IMR-90 (cell line): Measurements from ENCODE around the gene OTP. TPM values are rescaled to one million over a fixed set of nuclear protein-coding genes. Genes with fewer than 3 reads are reported as not detected.

Source experiments
- ATAC-seq: fragments of 200-7000 bp; cut with Tn5 transposase; 2 replicates; pipeline ENCODE4 v1.9.1; 2020; ENCODE audit warnings: low read depth, mild to moderate bottlenecking, moderate library complexity
- BruUV-seq: library from RNA; stranded (reverse); fragments of 400-500 nt; replicated peaks from 2 replicates; lab custom pipeline; 2021; lab: Mats Ljungman, UMichigan
- CTCF ChIA-PET: fragments of 300-600 bp; formaldehyde crosslinking; extraction: SDS; loops from one replicate; lab custom pipeline; 2021; ENCODE audit warnings: antibody characterized with exemption; lab: Yijun Ruan, JAX
- POLR2A ChIA-PET: fragments of 300-600 bp; sonication (Branson Sonifier 250); formaldehyde crosslinking; loops from one replicate; lab custom pipeline; 2022; ENCODE audit warnings: antibody characterized with exemption; ENCODE audit not compliant: unreplicated experiment; lab: Charles Lee
- DNase-seq: peaks from one replicate; pipeline ENCODE4 v3.0.0; 2013
- H2AFZ ChIP-seq: replicated peaks from 2 replicates; pipeline ENCODE3; 2013; ENCODE audit warnings: low read length, mild to moderate bottlenecking; ENCODE audit not compliant: poor library complexity
- H2AK5ac ChIP-seq: 2 replicates; pipeline ENCODE4 v1.6.1; 2013; ENCODE audit warnings: low read depth, low read length, inconsistent platforms
- H2AK9ac ChIP-seq: replicated peaks from 2 replicates; pipeline ENCODE3; 2013; ENCODE audit warnings: mild to moderate bottlenecking, low read depth, low read length, moderate library complexity; ENCODE audit not compliant: poor library complexity
- H2BK120ac ChIP-seq: 2 replicates; pipeline ENCODE4 v1.6.1; 2013; ENCODE audit warnings: low read depth, low read length, inconsistent platforms
- H2BK15ac ChIP-seq: 3 replicates; pipeline ENCODE4 v1.6.1; 2013; ENCODE audit warnings: low read depth, low read length, inconsistent platforms
- H2BK20ac ChIP-seq: 2 replicates; pipeline ENCODE4 v1.6.1; 2013; ENCODE audit warnings: low read depth, mild to moderate bottlenecking, inconsistent platforms, low read length, moderate library complexity
- H2BK5ac ChIP-seq: 2 replicates; pipeline ENCODE4 v1.6.1; 2013; ENCODE audit warnings: mild to moderate bottlenecking, low read depth, low read length, inconsistent platforms; ENCODE audit not compliant: poor library complexity, severe bottlenecking
- H3K14ac ChIP-seq: replicated peaks from 2 replicates; pipeline ENCODE4 v1.6.1; 2013; ENCODE audit warnings: low read depth, low read length, inconsistent platforms
- H3K18ac ChIP-seq: 2 replicates; pipeline ENCODE4 v1.6.1; 2013; ENCODE audit warnings: low read depth, low read length, control low read depth
- H3K23ac ChIP-seq: 2 replicates; pipeline ENCODE4 v1.6.1; 2013; ENCODE audit warnings: low read depth, low read length, inconsistent platforms
- H3K27ac ChIP-seq: 2 replicates; pipeline ENCODE4 v1.5.1; 2013; ENCODE audit warnings: mild to moderate bottlenecking, control low read depth, low read length; ENCODE audit not compliant: insufficient read depth
- H3K27me3 ChIP-seq: 2 replicates; pipeline ENCODE4 v1.6.1; 2013; ENCODE audit warnings: low read length; ENCODE audit not compliant: control insufficient read depth, insufficient read depth
- H3K36me3 ChIP-seq: 2 replicates; pipeline ENCODE4 v1.6.1; 2013; ENCODE audit warnings: low read length, mixed read lengths; ENCODE audit not compliant: control insufficient read depth, insufficient read depth
- H3K4ac ChIP-seq: 2 replicates; pipeline ENCODE4 v1.6.1; 2013; ENCODE audit warnings: low read depth, low read length, inconsistent platforms
- H3K4me1 ChIP-seq: 2 replicates; pipeline ENCODE4 v1.6.1; 2013; ENCODE audit warnings: low read length, mixed read lengths; ENCODE audit not compliant: control insufficient read depth, insufficient read depth
- H3K4me2 ChIP-seq: 2 replicates; pipeline ENCODE4 v1.6.1; 2013; ENCODE audit warnings: low read depth, mild to moderate bottlenecking, control low read depth, low read length, moderate library complexity
- H3K4me3 ChIP-seq: 2 replicates; pipeline ENCODE4 v1.5.1; 2013; ENCODE audit warnings: low read depth, mild to moderate bottlenecking, control low read depth, low read length, moderate library complexity; ENCODE audit not compliant: insufficient read depth
- H3K56ac ChIP-seq: 2 replicates; pipeline ENCODE4 v1.6.1; 2013; ENCODE audit warnings: low read length, inconsistent platforms; ENCODE audit not compliant: insufficient read depth; ENCODE audit errors: extremely low read depth
- H3K79me1 ChIP-seq, 2 experiments: 2 replicates each; pipeline ENCODE4 v1.6.1; 2013; ENCODE audit warnings: low read length in 2 of 2, inconsistent platforms in 1 of 2, low read depth in 1 of 2
- H3K9ac ChIP-seq: 2 replicates; pipeline ENCODE4 v1.6.1; 2013; ENCODE audit warnings: low read depth, low read length, control low read depth
- H3K9me1 ChIP-seq: 2 replicates; pipeline ENCODE4 v1.6.1; 2013; ENCODE audit warnings: low read length, inconsistent platforms; ENCODE audit not compliant: insufficient read depth
- H3K9me3 ChIP-seq: 2 replicates; pipeline ENCODE4 v1.6.1; 2013; ENCODE audit warnings: low read length; ENCODE audit not compliant: control insufficient read depth, insufficient read depth
- H4K20me1 ChIP-seq: 2 replicates; pipeline ENCODE4 v1.6.1; 2013; ENCODE audit warnings: low read length, inconsistent platforms; ENCODE audit not compliant: insufficient read depth
- H4K5ac ChIP-seq: 2 replicates; pipeline ENCODE4 v1.6.1; 2013; ENCODE audit warnings: mild to moderate bottlenecking, low read depth, low read length, control low read depth
- H4K8ac ChIP-seq, 2 experiments: 2 replicates each; pipeline ENCODE4 v1.6.1; 2013; ENCODE audit warnings: low read depth in 2 of 2, low read length in 2 of 2, control low read depth in 1 of 2, inconsistent platforms in 1 of 2
- H4K91ac ChIP-seq: 2 replicates; pipeline ENCODE4 v1.6.1; 2013; ENCODE audit warnings: low read depth, low read length, inconsistent platforms; ENCODE audit not compliant: insufficient read depth
- BHLHE40 ChIP-seq: fragments of 150-350 bp; IDR thresholded peaks from 2 replicates; pipeline ENCODE4 v1.6.1; 2016; ENCODE audit warnings: mild to moderate bottlenecking, low read depth, low read length
- CHD1 ChIP-seq: IDR thresholded peaks from 2 replicates; pipeline ENCODE4 v1.6.1; 2012; ENCODE audit warnings: low read depth, low read length, improper control_type of control experiment
- CTCF ChIP-seq: conservative IDR thresholded peaks from 2 replicates; pipeline ENCODE4 v1.5.1; 2012; ENCODE audit warnings: mild to moderate bottlenecking, low read depth, low read length, improper control_type of control experiment
- ELK1 ChIP-seq: fragments of 150-350 bp; IDR thresholded peaks from 2 replicates; pipeline ENCODE4 v1.6.1; 2016; ENCODE audit warnings: low read depth, mild to moderate bottlenecking, low read length, moderate library complexity, borderline replicate concordance
- FOS ChIP-seq: fragments of 150-350 bp; IDR thresholded peaks from 2 replicates; pipeline ENCODE4 v1.6.1; 2016; ENCODE audit warnings: low read depth, low read length
- MAFK ChIP-seq: IDR thresholded peaks from 2 replicates; pipeline ENCODE4 v1.6.1; 2012; ENCODE audit warnings: low read depth, low read length, improper control_type of control experiment
- MXI1 ChIP-seq: IDR thresholded peaks from 2 replicates; pipeline ENCODE4 v1.6.1; 2012; ENCODE audit warnings: low read depth, mild to moderate bottlenecking, low read length, moderate library complexity, borderline replicate concordance
- NFE2L2 ChIP-seq: fragments of 150-350 bp; IDR thresholded peaks from 2 replicates; pipeline ENCODE4 v1.6.1; 2016; ENCODE audit warnings: low read depth, mild to moderate bottlenecking, low read length
- POLR2A ChIP-seq: IDR thresholded peaks from 2 replicates; pipeline ENCODE4 v1.6.1; 2012; ENCODE audit warnings: mild to moderate bottlenecking, low read depth, low read length
- RAD21 ChIP-seq: IDR thresholded peaks from 2 replicates; pipeline ENCODE4 v1.6.1; 2012; ENCODE audit warnings: low read length, improper control_type of control experiment
- RFX5 ChIP-seq: IDR thresholded peaks from 2 replicates; pipeline ENCODE4 v1.8.0; 2012; ENCODE audit warnings: low read depth, mild to moderate bottlenecking, low read length, moderate library complexity
- SMC3 ChIP-seq: fragments of 150-350 bp; IDR thresholded peaks from 2 replicates; pipeline ENCODE4 v1.6.1; 2016; ENCODE audit warnings: low read depth, mild to moderate bottlenecking, antibody characterized with exemption, low read length, moderate library complexity
- USF2 ChIP-seq: fragments of 150-350 bp; IDR thresholded peaks from 2 replicates; pipeline ENCODE4 v1.6.1; 2017; ENCODE audit warnings: mild to moderate bottlenecking, antibody characterized with exemption, low read length, low read depth
- WGBS, 2 experiments: methylation state at CpG; one replicate each; pipeline versions ENCODE4 v1.1.5 to v1.1.7; 2013; ENCODE audit warnings: missing lambda C conversion rate in 2 of 2; ENCODE audit not compliant: insufficient read length in 1 of 2; ENCODE audit errors: extremely low coverage in 2 of 2; 5-methylcytosine and 5-hydroxymethylcytosine counted together
- dilution Hi-C: fragments of 300-500 bp; cut with HindIII; formaldehyde crosslinking; loops from one replicate; pipeline ENCODE4 v1.14.3; 2018; ENCODE audit warnings: low sequenced_read_pairs; ENCODE audit not compliant: unreplicated experiment
- in situ Hi-C: fragments of 300-500 bp; cut with MboI; formaldehyde crosslinking; loops from 3 replicates; pipeline ENCODE4 v1.14.3; 2019; ENCODE audit warnings: low sequenced_read_pairs, inconsistent platforms, mixed read lengths
- intact Hi-C: fragments of 100-400 bp; cut with micrococcal nuclease; formaldehyde crosslinking; loops from 2 replicates; pipeline ENCODE4 v1.10.0; 2022
- polyA plus RNA-seq, 3 experiments: library from polyadenylated mRNA; depleted of rRNA; stranded (reverse); fragments of >200 nt; gene quantifications; 2 replicates each; pipeline ENCODE4 v1.2.3, GENCODE V29; 2012; ENCODE audit warnings: low replicate concordance in 1 of 3
- total RNA-seq: library from RNA; depleted of rRNA; stranded (reverse); fragments of >200 nt; gene quantifications from 2 replicates; pipeline ENCODE4 v1.2.3, GENCODE V29; 2012

OTP gene
- total and polyA plus RNA-seq, 2 of the 4 experiments (the other 2 are of a cell fraction) = not detected

GRCh38 chr5:77670526-77670925 is 32.0 kb upstream of the OTP start:
- Histone ChIP-seq H3K4me1 (no peaks in the 10 kb centered on the region), H3K9ac (no peak overlapping the region), H3K4me3 (no peak overlapping the region), H2BK5ac (no peak overlapping the region), H3K36me3 (no peaks in the 10 kb centered on the region), H2AFZ (no peak overlapping the region), H3K4me2 (no peak overlapping the region), H4K20me1 (no peaks in the 10 kb centered on the region), H2AK9ac (no peak overlapping the region), H2BK20ac (no peak overlapping the region), H2BK120ac (no peak overlapping the region), H4K8ac (no peak overlapping the region), H2BK15ac (no peak overlapping the region), H3K14ac (no peak overlapping the region), H3K18ac (no peak overlapping the region), H3K23ac (no peak overlapping the region), H3K27ac (no peak overlapping the region), H3K9me3 (no peaks in the 10 kb centered on the region), H3K4ac (no peak overlapping the region), H4K5ac (no peak overlapping the region), H3K27me3 (peaks cover 42% of the 10 kb centered on the region), H2AK5ac (no peak overlapping the region), H4K91ac (no peak overlapping the region), H3K79me1 (no peaks in the 10 kb centered on the region), H3K56ac (no peak overlapping the region), H3K9me1 (no peaks in the 10 kb centered on the region)
- DNase-seq (no peak), ATAC-seq (no peak)
- in situ Hi-C loops (no loop called here), intact Hi-C loops (no loop called here), dilution Hi-C loops (no loop called here)
- CTCF ChIA-PET = no interaction called here
- no TSS peak for BruUV-seq
- POLR2A ChIA-PET = no interaction called here
- no peak for TF ChIP-seq USF2
- TF ChIP-seq RFX5 = no peak
- no peak for TF ChIP-seq BHLHE40
- TF ChIP-seq CTCF = no peak
- no peak for TF ChIP-seq ELK1
- no peak for TF ChIP-seq SMC3
- no peak for TF ChIP-seq MXI1
- no peak for TF ChIP-seq RAD21
- no peak for TF ChIP-seq CHD1
- TF ChIP-seq NFE2L2 = no peak
- TF ChIP-seq FOS = no peak
- TF ChIP-seq POLR2A = no peak
- no peak for TF ChIP-seq MAFK
- WGBS, 2 experiments = no CpG with 5 or more reads among the region's 3 CpGs
